Psoas muscle (tissue), 8 donors: ENCODE results near the gene ARHGAP9. TPM values are rescaled to one million over a fixed set of nuclear protein-coding genes. Genes with fewer than 3 reads are reported as not detected.

ENCODE experiments used
- ATAC-seq, 4 donors: fragments of 200-7000 bp; cut with Tn5 transposase; one replicate each; pipeline ENCODE4 v1.9.1; 2020; ENCODE audit warnings: moderate library complexity in 3 of 4, mild to moderate bottlenecking in 2 of 4
- DNase-seq, 2 donors: peaks; one replicate each; pipeline ENCODE4 v3.0.0-alpha.2; 2020
- H3K27ac ChIP-seq: fragments of 200-600 bp; one replicate; pipeline ENCODE4 v1.8.0; 2022
- H3K27me3 ChIP-seq, 3 donors: fragments of 200-600 bp in 1 of 3; one replicate each; pipeline versions ENCODE4 v1.6.1 to v1.8.0; 2013 to 2022; ENCODE audit warnings: low read length in 2 of 3, mild to moderate bottlenecking in 2 of 3, moderate library complexity in 1 of 3; ENCODE audit not compliant: insufficient read depth in 3 of 3
- H3K36me3 ChIP-seq, 2 donors: fragments of 200-600 bp in 1 of 2; one replicate each; pipeline versions ENCODE4 v1.6.1 to v1.8.0; 2013 to 2022; ENCODE audit warnings: low read depth in 1 of 2, mild to moderate bottlenecking in 1 of 2, moderate library complexity in 1 of 2; ENCODE audit not compliant: insufficient read depth in 1 of 2
- H3K4me1 ChIP-seq: fragments of 200-600 bp; one replicate; pipeline ENCODE4 v1.8.0; 2022
- H3K4me3 ChIP-seq: fragments of 200-600 bp; one replicate; pipeline ENCODE4 v1.8.0; 2022; ENCODE audit warnings: mild to moderate bottlenecking
- H3K9me3 ChIP-seq: fragments of 200-600 bp; one replicate; pipeline ENCODE4 v1.8.0; 2022
- CTCF ChIP-seq: fragments of 200-600 bp; IDR thresholded peaks from one replicate; pipeline ENCODE4 v1.8.0; 2022; ENCODE audit warnings: antibody characterized with exemption
- WGBS, 3 donors: extraction: QIAGEN DNeasy Blood & Tissue Kit; methylation state at CpG; one replicate each; pipeline versions ENCODE4 v1.1.6 to v1.1.7; 2013; 5-methylcytosine and 5-hydroxymethylcytosine counted together
- intact Hi-C, 2 donors: fragments of 100-400 bp; cut with DNase I; formaldehyde crosslinking; loops; one replicate each; pipeline versions ENCODE4 v1.11.0 to v1.14.2; 2022
- polyA plus RNA-seq, 3 donors: library from polyadenylated mRNA; stranded (reverse); fragments of 200-250 nt; gene quantifications; one replicate each; pipeline ENCODE4 v1.2.3, GENCODE V29; 2013
- total RNA-seq, 4 donors: library from RNA; stranded (reverse); fragmentation: NEBNext Ultra II Directional in 2 of 4; extraction: Animal tissue kit (Norgen Biotek cat#: 25700) in 2 of 4; gene quantifications; one replicate each; pipeline versions ENCODE4 v1.2.1 to v1.2.4, GENCODE V29; 2021 to 2023
- donor health status: healthy with polysubstance abuse.
- donor health status: DM: no; HTN: no; CAD: no; lungs with moderate emphysema.
- donor health status: Bipolar disorder and iron deficiency.
- donor health status: healthy.
- donor health status: DM: yes; HTN: yes; CAD: no.
- donor health status: DM: no; HTN: no; CAD: no.
- donor health status: DM: no; HTN: no; CAD: no.
- donor health status: DM: yes; HTN: yes; CAD: no.

Gene ARHGAP9
- total and polyA plus RNA-seq, 7 donors: 0.91 to 5.4 (median 2.0) TPM

- 24 to 27% (median 27%) methylated on average over 26 to 29 of the region's 29 CpGs for WGBS, 3 donors
- Histone ChIP-seq H3K4me1 (peaks cover 13% of the 10 kb centered on the region), H3K9me3 (no peaks in the 10 kb centered on the region), H3K27ac (no peak overlapping the region), H3K27me3 (peaks cover 0 to 54% (median 18%) of the 10 kb centered on the region in 3 donors), H3K4me3 (peak overlapping the region; percentile 64), H3K36me3 (no peaks in the 10 kb centered on the region)
- ATAC-seq: peak in 3 of 4 donors; percentile 2 to 38 (median 2)
- TF ChIP-seq CTCF: no peak
- intact Hi-C loops: no loop called here
- no peak for DNase-seq
These were observed 3.3 kb downstream of the ARHGAP9 start for GRCh38 chr12:57476162-57476992.

GRCh38 chr12:57475271-57476161 is 4.2 kb downstream of the ARHGAP9 start:
- peak in 1 of 2 donors; percentile 41 for DNase-seq
- WGBS, 3 donors: 3 to 8% (median 6%) methylated on average over 66 to 84 of the region's 84 CpGs

GRCh38 chr12:57474862-57475261 is 4.8 kb downstream of the ARHGAP9 start:
- 51 to 66% (median 55%) methylated on average over 7 of the region's 7 CpGs for WGBS, 3 donors
- Histone ChIP-seq H3K27me3 (peaks cover 0 to 64% (median 18%) of the 10 kb centered on the region in 3 donors), H3K36me3 (no peaks in the 10 kb centered on the region), H3K4me3 (peak overlapping the region; percentile 64), H3K4me1 (peaks cover 13% of the 10 kb centered on the region), H3K27ac (no peak overlapping the region), H3K9me3 (no peaks in the 10 kb centered on the region)
- no peak for TF ChIP-seq CTCF
- ATAC-seq (no peak), DNase-seq (no peak)
- intact Hi-C loops: no loop called here

More at GRCh38 chr12:57475271-57476161, 4.2 kb downstream of the ARHGAP9 start:
- H3K27ac ChIP-seq: no peak overlapping the region
- H3K27me3 ChIP-seq: peaks cover 0 to 60% (median 18%) of the 10 kb centered on the region in 3 donors
- H3K9me3 ChIP-seq: no peaks in the 10 kb centered on the region
- intact Hi-C loops: no loop called here
- H3K4me3 ChIP-seq: peak overlapping the region; percentile 64
- TF ChIP-seq CTCF: no peak
- H3K4me1 ChIP-seq: peaks cover 13% of the 10 kb centered on the region
- ATAC-seq: peak; percentile 56 to 74 (median 69)
- no peaks in the 10 kb centered on the region for H3K36me3 ChIP-seq

- Histone ChIP-seq H3K4me1 (peaks cover 13% of the 10 kb centered on the region), H3K36me3 (no peaks in the 10 kb centered on the region), H3K27me3 (peaks cover 0 to 64% (median 18%) of the 10 kb centered on the region in 3 donors), H3K27ac (no peak overlapping the region), H3K4me3 (no peak overlapping the region), H3K9me3 (no peaks in the 10 kb centered on the region)
- no peak for TF ChIP-seq CTCF
- intact Hi-C loops: no loop called here
- WGBS, 3 donors: 83 to 84% (median 84%) methylated on average over 8 of the region's 8 CpGs
- DNase-seq (no peak), ATAC-seq (no peak)
These were observed 5.2 kb downstream of the ARHGAP9 start for GRCh38 chr12:57474430-57474829.
